ENCODE data around the gene SCTR. TPM values are rescaled to one million over a fixed set of nuclear protein-coding genes. Genes with fewer than 3 reads are reported as not detected.
A peak's percentile ranks its signal among the peaks of the same experiment; 100 is the strongest.

Gene SCTR
- total and polyA plus RNA-seq, 2 of the 13 experiments (the other 11 are each of a cell fraction or from before 2014, with no cell fraction given), result not detected

- TF ChIP-seq HMGXB3 (CRISPR knock-in tag; IDR thresholded peaks at IDR 0.05; ENCODE audit: borderline replicate concordance) (no peak), SP140L (CRISPR knock-in tag; IDR thresholded peaks at IDR 0.05; ENCODE audit: borderline replicate concordance) (no peak), ZBTB33 (CRISPR knock-in tag; IDR thresholded peaks at IDR 0.05) (0 out of 2 replicates have a peak, but pooled peaks have one; percentile 28), ZNF460 (CRISPR knock-in tag; IDR thresholded peaks at IDR 0.05; ENCODE audit: borderline replicate concordance) (no peak), ZNF234 (CRISPR knock-in tag; conservative IDR thresholded peaks at IDR 0.05) (no peak), NR2F6 (IDR thresholded peaks at IDR 0.05) (no peak), NR2F6 (CRISPR knock-in tag; IDR thresholded peaks at IDR 0.05) (no peak), ZFP90 (CRISPR knock-in tag; IDR thresholded peaks at IDR 0.05; ENCODE audit: borderline replicate concordance) (no peak), ZSCAN5A (CRISPR knock-in tag; IDR thresholded peaks at IDR 0.05; ENCODE audit: borderline replicate concordance) (no peak), ZBTB44 (CRISPR knock-in tag; IDR thresholded peaks at IDR 0.05) (no peak), ZNF446 (CRISPR knock-in tag; IDR thresholded peaks at IDR 0.05) (no peak), ZNF644 (CRISPR knock-in tag; IDR thresholded peaks at IDR 0.05; ENCODE audit: low read depth) (no peak)
- TF ChIP-seq, protein P1, sequence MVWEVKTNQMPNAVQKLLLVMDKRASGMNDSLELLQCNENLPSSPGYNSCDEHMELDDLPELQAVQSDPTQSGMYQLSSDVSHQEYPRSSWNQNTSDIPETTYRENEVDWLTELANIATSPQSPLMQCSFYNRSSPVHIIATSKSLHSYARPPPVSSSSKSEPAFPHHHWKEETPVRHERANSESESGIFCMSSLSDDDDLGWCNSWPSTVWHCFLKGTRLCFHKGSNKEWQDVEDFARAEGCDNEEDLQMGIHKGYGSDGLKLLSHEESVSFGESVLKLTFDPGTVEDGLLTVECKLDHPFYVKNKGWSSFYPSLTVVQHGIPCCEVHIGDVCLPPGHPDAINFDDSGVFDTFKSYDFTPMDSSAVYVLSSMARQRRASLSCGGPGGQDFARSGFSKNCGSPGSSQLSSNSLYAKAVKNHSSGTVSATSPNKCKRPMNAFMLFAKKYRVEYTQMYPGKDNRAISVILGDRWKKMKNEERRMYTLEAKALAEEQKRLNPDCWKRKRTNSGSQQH (CRISPR knock-in tag; IDR thresholded peaks at IDR 0.05; ENCODE audit: low read depth), result no peak
These were observed 35.8 kb downstream of the SCTR start (continued) for GRCh38 chr2:119488245-119489214.
